GM19043 (cell line): ENCODE data around the gene ZCCHC24.
"Not testable (repeated sequence)": the region's sequence is repeated elsewhere in the genome, so short reads cannot be mapped to it uniquely, and the experiment has no call there.

Experiments used
- ATAC-seq: cut with Tn5 transposase; IDR thresholded peaks from one replicate; pipeline ENCODE4 v1.9.1; 2021; ENCODE audit warnings: low read depth; ENCODE audit not compliant: unreplicated experiment

ZCCHC24 gene

GRCh38 chr10:79350407-79351154 lies 94.8 kb downstream of the ZCCHC24 start:
- ATAC-seq, result no peak

GRCh38 chr10:79349766-79350406 lies 95.5 kb downstream of the ZCCHC24 start:
- no peak for ATAC-seq

- no peak for ATAC-seq
Measured at GRCh38 chr10:79349072-79349491, 96.3 kb downstream of the ZCCHC24 start.

- no peak for ATAC-seq
Measured at GRCh38 chr10:79348640-79348988, 96.8 kb downstream of the ZCCHC24 start.

- ATAC-seq, result peak; percentile 57
Measured at GRCh38 chr10:79347894-79348639, 97.4 kb downstream of the ZCCHC24 start.

GRCh38 chr10:79347226-79347893 lies 98.1 kb downstream of the ZCCHC24 start, which contains the start of gene PPIF:
Gene PPIF (plus strand): TSS chr10:79347469. CDS start chr10:79347549, 80 bp downstream.
- ATAC-seq, result peak; percentile 82

GRCh38 chr10:79346388-79347225 lies 98.8 kb downstream of the ZCCHC24 start:
- no peak for ATAC-seq

- no peak for ATAC-seq
Measured at GRCh38 chr10:79346012-79346340, 99.4 kb downstream of the ZCCHC24 start.

- ATAC-seq, result no peak
Measured at GRCh38 chr10:79345241-79346011, 100.0 kb downstream of the ZCCHC24 start.

GRCh38 chr10:79344502-79345195 lies 100.8 kb downstream of the ZCCHC24 start:
- no peak for ATAC-seq

GRCh38 chr10:79342811-79343561 lies 102.4 kb downstream of the ZCCHC24 start:
- no peak for ATAC-seq

- no peak for ATAC-seq
Measured at GRCh38 chr10:79342295-79342761, 103.1 kb downstream of the ZCCHC24 start.

- ATAC-seq, result no peak
Measured at GRCh38 chr10:79340646-79341244, 104.7 kb downstream of the ZCCHC24 start.

GRCh38 chr10:79339266-79339665 lies 106.2 kb downstream of the ZCCHC24 start:
- no peak for ATAC-seq

GRCh38 chr10:79337783-79338469 lies 107.5 kb downstream of the ZCCHC24 start:
- not testable (repeated sequence) for ATAC-seq

- ATAC-seq, result no peak
Measured at GRCh38 chr10:79336739-79337138, 108.7 kb downstream of the ZCCHC24 start.

GRCh38 chr10:79336276-79336675 lies 109.1 kb downstream of the ZCCHC24 start:
- no peak for ATAC-seq
